Femur (tissue), 1 donor: ENCODE data around the gene RASIP1.
"Not testable (repeated sequence)": the region's sequence is repeated elsewhere in the genome, so short reads cannot be mapped to it uniquely, and the experiment has no call there.

ENCODE experiments used
- DNase-seq: peaks from one replicate; pipeline ENCODE4 v3.0.0-alpha.2; 2017

Gene RASIP1

GRCh38 chr19:48740164-48740972 lies at the start of gene RASIP1:
Gene RASIP1, minus strand, starts transcription at chr19:48740610. Its CDS starts 328 bp downstream, at chr19:48740282.
- DNase-seq: no peak

- not testable (repeated sequence) for DNase-seq
These were observed 46.9 kb upstream of the RASIP1 start for GRCh38 chr19:48787331-48787730.

- not testable (repeated sequence) for DNase-seq
These were observed 46.0 kb upstream of the RASIP1 start for GRCh38 chr19:48786422-48786821.

- DNase-seq: no peak
These were observed 44.1 kb upstream of the RASIP1 start for GRCh38 chr19:48784527-48784926.

GRCh38 chr19:48780631-48781391 lies 40.4 kb upstream of the RASIP1 start:
- DNase-seq: no peak

GRCh38 chr19:48779636-48780035 lies 39.2 kb upstream of the RASIP1 start:
- DNase-seq: no peak

- no peak for DNase-seq
These were observed 37.3 kb upstream of the RASIP1 start for GRCh38 chr19:48777720-48778119.

- DNase-seq: no peak
These were observed 36.7 kb upstream of the RASIP1 start for GRCh38 chr19:48777139-48777538.

GRCh38 chr19:48772503-48772953 lies 32.1 kb upstream of the RASIP1 start:
- DNase-seq: no peak

GRCh38 chr19:48770734-48771472 lies 30.5 kb upstream of the RASIP1 start:
- no peak for DNase-seq

- no peak for DNase-seq
These were observed 29.9 kb upstream of the RASIP1 start for GRCh38 chr19:48770266-48770665.

- no peak for DNase-seq
These were observed 28.7 kb upstream of the RASIP1 start for GRCh38 chr19:48768994-48769713.

- DNase-seq: not testable (repeated sequence)
These were observed 27.9 kb upstream of the RASIP1 start for GRCh38 chr19:48768171-48768753.

- not testable (repeated sequence) for DNase-seq
These were observed 25.4 kb upstream of the RASIP1 start for GRCh38 chr19:48765816-48766215.

- DNase-seq: no peak
These were observed 20.2 kb upstream of the RASIP1 start for GRCh38 chr19:48760504-48761205.

- DNase-seq: no peak
These were observed 17.3 kb upstream of the RASIP1 start for GRCh38 chr19:48757741-48758144.

GRCh38 chr19:48757089-48757675 lies 16.8 kb upstream of the RASIP1 start:
- DNase-seq: no peak

- no peak for DNase-seq
These were observed 16.3 kb upstream of the RASIP1 start for GRCh38 chr19:48756686-48757085.

GRCh38 chr19:48756212-48756611 lies 15.8 kb upstream of the RASIP1 start:
- no peak for DNase-seq

GRCh38 chr19:48755787-48756186 lies 15.4 kb upstream of the RASIP1 start:
- no peak for DNase-seq

- DNase-seq: no peak
These were observed 14.8 kb upstream of the RASIP1 start, which contains the start of gene FGF21 for GRCh38 chr19:48755084-48755641. Gene FGF21, plus strand, starts transcription at chr19:48755524. Its CDS starts 713 bp downstream, at chr19:48756237.
